HG03060 (cell line): ENCODE results near the gene ZFP36L2.
"Not testable (repeated sequence)": the region's sequence is repeated elsewhere in the genome, so short reads cannot be mapped to it uniquely, and the experiment has no call there.

Experiments
- ATAC-seq: cut with Tn5 transposase; IDR thresholded peaks from one replicate; pipeline ENCODE4 v1.9.1; 2021; ENCODE audit warnings: low read depth, moderate number of reproducible peaks; ENCODE audit not compliant: unreplicated experiment

ZFP36L2 gene

GRCh38 chr2:43190311-43191052 lies 35.9 kb downstream of the ZFP36L2 start:
- no peak for ATAC-seq

- not testable (repeated sequence) for ATAC-seq
These were observed 36.5 kb downstream of the ZFP36L2 start for GRCh38 chr2:43189861-43190260.

- no peak for ATAC-seq
These were observed 37.6 kb downstream of the ZFP36L2 start for GRCh38 chr2:43188561-43189386.

GRCh38 chr2:43186679-43187374 lies 39.6 kb downstream of the ZFP36L2 start:
- ATAC-seq: no peak

- ATAC-seq: no peak
These were observed 40.1 kb downstream of the ZFP36L2 start for GRCh38 chr2:43186321-43186678.

GRCh38 chr2:43185146-43185545 lies 41.3 kb downstream of the ZFP36L2 start:
- no peak for ATAC-seq

- ATAC-seq: no peak
These were observed 42.0 kb downstream of the ZFP36L2 start for GRCh38 chr2:43184339-43184895.

- ATAC-seq: no peak
These were observed 42.7 kb downstream of the ZFP36L2 start for GRCh38 chr2:43183743-43184142.

GRCh38 chr2:43180897-43181296 lies 45.5 kb downstream of the ZFP36L2 start:
- ATAC-seq: no peak

- no peak for ATAC-seq
These were observed 46.5 kb downstream of the ZFP36L2 start for GRCh38 chr2:43179942-43180341.

GRCh38 chr2:43178602-43179542 lies 47.5 kb downstream of the ZFP36L2 start:
- ATAC-seq: no peak

- ATAC-seq: no peak
These were observed 48.3 kb downstream of the ZFP36L2 start for GRCh38 chr2:43178055-43178598.

GRCh38 chr2:43176449-43176848 lies 50.0 kb downstream of the ZFP36L2 start:
- no peak for ATAC-seq

GRCh38 chr2:43175876-43176275 lies 50.5 kb downstream of the ZFP36L2 start:
- no peak for ATAC-seq

GRCh38 chr2:43175020-43175441 lies 51.4 kb downstream of the ZFP36L2 start:
- no peak for ATAC-seq

GRCh38 chr2:43174368-43174916 lies 52.0 kb downstream of the ZFP36L2 start:
- peak; percentile 57 for ATAC-seq
